DND-41 (cell line): ENCODE data around the gene ACADM.

Source experiments
- ATAC-seq: fragments of 200-7000 bp; cut with Tn5 transposase; 3 replicates; pipeline ENCODE4 v1.9.1; 2021; ENCODE audit warnings: low read depth; ENCODE audit not compliant: insufficient read depth
- DNase-seq: peaks from one replicate; pipeline ENCODE4 v3.0.0-alpha.2; 2020
- H2AFZ ChIP-seq: 2 replicates; pipeline ENCODE4 v1.6.0; 2012; ENCODE audit warnings: low read depth, low read length
- H3K27ac ChIP-seq: 2 replicates; pipeline ENCODE4 v1.5.1; 2012; ENCODE audit warnings: low read length, inconsistent platforms
- H3K27me3 ChIP-seq: fragments of 200-600 bp; sonication (generic); 2 replicates; pipeline ENCODE4 v1.6.0; 2012; ENCODE audit warnings: low read length, mild to moderate bottlenecking, inconsistent platforms; ENCODE audit not compliant: insufficient read depth, poor library complexity
- H3K36me3 ChIP-seq: 2 replicates; pipeline ENCODE4 v1.5.1; 2012; ENCODE audit warnings: low read length, inconsistent platforms; ENCODE audit not compliant: insufficient read depth
- H3K4me1 ChIP-seq: 2 replicates; pipeline ENCODE4 v1.5.1; 2012; ENCODE audit warnings: mild to moderate bottlenecking, low read length; ENCODE audit not compliant: insufficient read depth
- H3K4me2 ChIP-seq: 2 replicates; pipeline ENCODE4 v1.6.0; 2012; ENCODE audit warnings: mild to moderate bottlenecking, moderate library complexity, low read length, inconsistent platforms; ENCODE audit not compliant: insufficient read depth
- H3K4me3 ChIP-seq, 2 experiments: fragments of 200-600 bp in 1 of 2; shearing (Covaris generic) in 1 of 2; 2 replicates each; pipeline ENCODE4 v1.5.1; 2012 to 2016; ENCODE audit warnings: inconsistent platforms in 2 of 2, low read length in 2 of 2, mild to moderate bottlenecking in 2 of 2, low read depth in 1 of 2, moderate library complexity in 1 of 2
- H3K79me2 ChIP-seq: 2 replicates; pipeline ENCODE4 v1.6.0; 2012; ENCODE audit warnings: low read length, inconsistent platforms; ENCODE audit not compliant: insufficient read depth
- H3K9ac ChIP-seq: 2 replicates; pipeline ENCODE4 v1.6.0; 2012; ENCODE audit warnings: low read depth, mild to moderate bottlenecking, inconsistent platforms, low read length, moderate library complexity
- H3K9me3 ChIP-seq: 2 replicates; pipeline ENCODE4 v1.5.1; 2012; ENCODE audit warnings: low read length, moderate library complexity, mild to moderate bottlenecking, inconsistent platforms; ENCODE audit not compliant: insufficient read depth, severe bottlenecking
- H4K20me1 ChIP-seq: 2 replicates; pipeline ENCODE4 v1.6.0; 2012; ENCODE audit warnings: low read length; ENCODE audit not compliant: insufficient read depth
- EZH2 ChIP-seq: IDR thresholded peaks from 3 replicates; pipeline ENCODE4 v1.6.1; 2012; ENCODE audit warnings: borderline replicate concordance, low read depth, mild to moderate bottlenecking, moderate library complexity, low read length, inconsistent platforms; ENCODE audit not compliant: severe bottlenecking
- TF ChIP-seq, protein P1 (sequence below): IDR thresholded peaks from 2 replicates; pipeline ENCODE4 v1.5.1; 2012; ENCODE audit warnings: borderline replicate concordance, low read length, moderate library complexity, mild to moderate bottlenecking; ENCODE audit not compliant: poor library complexity, severe bottlenecking; ENCODE audit errors: extremely low read depth

Gene ACADM

DNA sequence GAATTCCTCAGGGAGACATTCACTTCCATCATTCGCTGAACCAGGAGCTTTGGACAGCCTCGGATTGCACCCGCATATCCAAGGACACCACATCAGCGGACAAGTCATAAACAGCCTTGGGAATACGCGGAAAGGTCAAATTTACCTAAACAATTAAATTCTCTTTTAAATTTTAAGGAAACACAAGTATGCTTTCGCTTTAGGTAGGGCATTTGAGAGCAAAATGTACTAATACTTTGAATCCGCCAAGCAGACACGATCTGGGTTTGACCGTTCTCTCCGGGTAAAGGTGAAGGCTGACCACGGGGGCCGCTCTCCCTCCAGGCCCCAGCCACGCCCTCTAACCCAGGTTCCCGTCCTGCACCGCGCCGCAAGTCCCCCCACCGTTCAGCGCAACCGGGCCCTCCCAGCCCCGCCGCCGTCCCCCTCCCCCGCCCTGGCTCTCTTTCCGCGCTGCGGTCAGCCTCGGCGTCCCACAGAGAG lies 479 bp upstream of the ACADM start:
- peak; percentile 81 for DNase-seq
- Histone ChIP-seq H3K4me1 (peaks cover 38% of the 10 kb centered on the region), H3K27me3 (no peaks in the 10 kb centered on the region), H2AFZ (peak overlapping the region; percentile 96), H3K9me3 (no peaks in the 10 kb centered on the region), H3K27ac (peak overlapping the region; percentile 98), H3K4me3 (peak overlapping the region; percentile 76 to 95), H3K36me3 (0 out of 2 replicates have a peak, but pooled peaks cover 5% of the 10 kb centered on the region), H3K9ac (peak overlapping the region; percentile 94), H3K79me2 (peaks cover 48% of the 10 kb centered on the region), H3K4me2 (peak overlapping the region; percentile 74), H4K20me1 (no peaks in the 10 kb centered on the region)
- no peak for TF ChIP-seq EZH2
- TF ChIP-seq, protein P1, sequence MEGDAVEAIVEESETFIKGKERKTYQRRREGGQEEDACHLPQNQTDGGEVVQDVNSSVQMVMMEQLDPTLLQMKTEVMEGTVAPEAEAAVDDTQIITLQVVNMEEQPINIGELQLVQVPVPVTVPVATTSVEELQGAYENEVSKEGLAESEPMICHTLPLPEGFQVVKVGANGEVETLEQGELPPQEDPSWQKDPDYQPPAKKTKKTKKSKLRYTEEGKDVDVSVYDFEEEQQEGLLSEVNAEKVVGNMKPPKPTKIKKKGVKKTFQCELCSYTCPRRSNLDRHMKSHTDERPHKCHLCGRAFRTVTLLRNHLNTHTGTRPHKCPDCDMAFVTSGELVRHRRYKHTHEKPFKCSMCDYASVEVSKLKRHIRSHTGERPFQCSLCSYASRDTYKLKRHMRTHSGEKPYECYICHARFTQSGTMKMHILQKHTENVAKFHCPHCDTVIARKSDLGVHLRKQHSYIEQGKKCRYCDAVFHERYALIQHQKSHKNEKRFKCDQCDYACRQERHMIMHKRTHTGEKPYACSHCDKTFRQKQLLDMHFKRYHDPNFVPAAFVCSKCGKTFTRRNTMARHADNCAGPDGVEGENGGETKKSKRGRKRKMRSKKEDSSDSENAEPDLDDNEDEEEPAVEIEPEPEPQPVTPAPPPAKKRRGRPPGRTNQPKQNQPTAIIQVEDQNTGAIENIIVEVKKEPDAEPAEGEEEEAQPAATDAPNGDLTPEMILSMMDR = no peak
- peak; percentile 82 for ATAC-seq

DNA sequence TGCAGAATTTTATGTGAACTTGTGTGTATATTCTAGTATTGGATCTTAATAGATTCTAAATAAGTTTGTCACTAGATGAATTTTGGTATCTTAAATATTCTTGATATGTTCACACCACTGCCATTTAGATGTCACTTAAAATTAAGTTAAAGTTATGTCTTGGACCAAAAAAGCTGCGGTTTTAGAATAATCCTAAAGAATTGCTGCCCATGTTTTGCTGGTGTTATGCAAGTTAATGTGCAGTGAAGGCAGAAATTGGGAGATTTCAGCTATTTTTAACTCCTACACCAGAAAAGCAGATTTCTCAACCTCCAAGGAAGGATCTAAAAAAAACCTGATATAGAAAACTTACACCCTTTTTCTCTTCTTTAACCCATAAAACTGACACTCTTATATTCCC lies 757 bp downstream of the ACADM start:
- H3K27me3 ChIP-seq = no peaks in the 10 kb centered on the region
- no peaks in the 10 kb centered on the region; the same call in 1 of the 2 replicates for H4K20me1 ChIP-seq
- TF ChIP-seq EZH2 = no peak
- TF ChIP-seq, protein P1 = no peak
- peak overlapping the region; percentile 96 for H2AFZ ChIP-seq
- peaks cover 60% of the 10 kb centered on the region for H3K79me2 ChIP-seq
- DNase-seq = no peak
- peaks cover 38% of the 10 kb centered on the region for H3K4me1 ChIP-seq
- no peak for ATAC-seq
- peaks cover 5% of the 10 kb centered on the region; the same call in 1 of the 2 replicates for H3K36me3 ChIP-seq
- H3K4me3 ChIP-seq = peak overlapping the region; percentile 76 to 95
- peak overlapping the region; percentile 74 for H3K4me2 ChIP-seq
- no peaks in the 10 kb centered on the region for H3K9me3 ChIP-seq
- H3K9ac ChIP-seq = peak overlapping the region; percentile 94
- H3K27ac ChIP-seq = peak overlapping the region; percentile 98

DNA sequence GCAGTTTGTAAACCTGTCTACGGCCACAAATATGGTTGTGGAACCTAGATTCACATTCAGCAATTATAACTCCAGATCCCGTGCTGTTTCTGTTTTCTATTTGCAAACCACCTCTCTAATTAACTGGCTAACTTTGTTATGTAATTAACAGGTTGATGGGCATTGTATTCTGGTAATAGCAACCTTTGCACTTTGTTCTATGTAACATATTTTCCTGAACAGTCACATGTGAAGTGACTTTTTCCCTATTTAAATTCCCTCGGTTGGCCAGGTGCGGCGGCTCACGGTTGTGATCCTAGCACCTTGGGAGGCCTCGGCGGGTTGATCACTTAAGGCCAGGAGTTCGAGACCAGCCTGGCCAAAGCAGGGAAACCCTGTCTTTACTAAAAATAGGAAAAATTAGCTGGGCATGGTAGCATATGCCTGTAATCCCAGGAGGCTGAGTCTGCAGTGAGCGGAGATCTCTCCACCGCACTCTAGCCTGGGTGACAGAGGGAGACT lies 1.4 kb downstream of the ACADM start:
- Histone ChIP-seq H2AFZ (no peak overlapping the region), H3K4me1 (peaks cover 38% of the 10 kb centered on the region), H4K20me1 (no peaks in the 10 kb centered on the region; the same call in 1 of the 2 replicates), H3K79me2 (peaks cover 66% of the 10 kb centered on the region), H3K36me3 (peaks cover 9% of the 10 kb centered on the region; the same call in 1 of the 2 replicates), H3K27ac (peak overlapping the region; percentile 98), H3K9ac (peak overlapping the region; percentile 94), H3K4me2 (peak overlapping the region; percentile 74), H3K4me3 (peak overlapping the region; percentile 76 to 95), H3K9me3 (no peaks in the 10 kb centered on the region), H3K27me3 (no peaks in the 10 kb centered on the region)
- TF ChIP-seq, protein P1 = no peak
- TF ChIP-seq EZH2 = no peak
- ATAC-seq (no peak), DNase-seq (no peak)
